Measurements from ENCODE around the gene ALS2CL.

GRCh38 chr3:46679681-46680080, 13.8 kb downstream of the ALS2CL start:
- TF ChIP-seq CTCF (IDR thresholded peaks at IDR 0.05): no peak
- no peak for TF ChIP-seq POLR2A (IDR thresholded peaks at IDR 0.05)
